HEK293 (cell line): Measurements from ENCODE around the gene CD96.

Experiments
- CTCF ChIA-PET: fragments of 350-600 bp; formaldehyde crosslinking; extraction: SDS; loops from one replicate; lab custom pipeline; 2021; ENCODE audit warnings: antibody characterized with exemption; lab: Yijun Ruan, JAX
- POLR2A ChIA-PET: fragments of 300-600 bp; formaldehyde crosslinking; extraction: SDS; loops from one replicate; lab custom pipeline; 2020; ENCODE audit warnings: antibody characterized with exemption, inconsistent platforms; lab: Yijun Ruan, JAX
- H3K27ac ChIP-seq: fragments of 200-500 bp; sonication (Bioruptor generic); 2 replicates; pipeline ENCODE4 v1.5.1; 2014; ENCODE audit warnings: low read depth, low read length, control low read depth, inconsistent platforms; ENCODE audit errors: extremely low read depth
- H3K36me3 ChIP-seq, 2 experiments: fragments of 200-500 bp in 1 of 2; sonication (Bioruptor generic) in 1 of 2; 1 replicate in 1 of 2; 2 replicates in 1 of 2; pipeline ENCODE4 v1.5.1; 2014 to 2017; ENCODE audit warnings: inconsistent platforms in 2 of 2, low read length in 2 of 2; ENCODE audit not compliant: control insufficient read depth in 2 of 2, insufficient read depth in 1 of 2
- H3K4me1 ChIP-seq: fragments of 200-500 bp; sonication (Bioruptor generic); 2 replicates; pipeline ENCODE4 v1.5.1; 2014; ENCODE audit warnings: mild to moderate bottlenecking, low read length, inconsistent platforms; ENCODE audit not compliant: control insufficient read depth, insufficient read depth
- H3K4me3 ChIP-seq: 2 replicates; pipeline ENCODE4 v1.5.1; 2011; ENCODE audit warnings: low read depth, mild to moderate bottlenecking, control low read depth, low read length, moderate library complexity
- H3K9me3 ChIP-seq: fragments of 200-500 bp; sonication (Bioruptor generic); 2 replicates; pipeline ENCODE4 v1.5.1; 2014; ENCODE audit warnings: low read depth, low read length, inconsistent platforms; ENCODE audit not compliant: control insufficient read depth, insufficient read depth
- BCL11B ChIP-seq: fragments of 450-650 bp; formaldehyde crosslinking; IDR thresholded peaks from 2 replicates; pipeline ENCODE4 v1.5.1; 2016; ENCODE audit warnings: low read depth, missing biosample characterization, missing genetic modification characterization
- HOXA7 ChIP-seq: sonication (generic); formaldehyde crosslinking; IDR thresholded peaks from 2 replicates; pipeline ENCODE4 v1.8.1; 2022; ENCODE audit warnings: missing genetic modification reagents, borderline replicate concordance
- KLF7 ChIP-seq: fragments of 450-650 bp; formaldehyde crosslinking; IDR thresholded peaks from 2 replicates; pipeline ENCODE4 v1.5.1; 2016; ENCODE audit warnings: missing biosample characterization, missing genetic modification characterization, borderline replicate concordance
- OVOL3 ChIP-seq: fragments of 450-650 bp; formaldehyde crosslinking; IDR thresholded peaks from 2 replicates; pipeline ENCODE4 v1.5.1; 2016; ENCODE audit warnings: missing biosample characterization, missing genetic modification characterization
- RBAK ChIP-seq: fragments of 450-650 bp; formaldehyde crosslinking; IDR thresholded peaks from 2 replicates; pipeline ENCODE4 v1.5.1; 2016; ENCODE audit warnings: missing biosample characterization, missing genetic modification characterization
- SCRT2 ChIP-seq: fragments of 450-650 bp; formaldehyde crosslinking; IDR thresholded peaks from 2 replicates; pipeline ENCODE4 v1.5.1; 2016; ENCODE audit warnings: missing biosample characterization, missing genetic modification characterization
- YY1 ChIP-seq: fragments of 450-650 bp; formaldehyde crosslinking; IDR thresholded peaks from 2 replicates; pipeline ENCODE4 v1.5.1; 2018; ENCODE audit warnings: missing biosample characterization, missing genetic modification characterization
- YY2 ChIP-seq: fragments of 450-650 bp; formaldehyde crosslinking; IDR thresholded peaks from 2 replicates; pipeline ENCODE4 v1.5.1; 2016; ENCODE audit warnings: missing biosample characterization, missing genetic modification characterization
- ZBTB8A ChIP-seq: fragments of 450-650 bp; formaldehyde crosslinking; IDR thresholded peaks from 2 replicates; pipeline ENCODE4 v1.5.1; 2016; ENCODE audit warnings: missing biosample characterization, missing genetic modification characterization
- ZNF114 ChIP-seq: fragments of 450-650 bp; formaldehyde crosslinking; IDR thresholded peaks from 2 replicates; pipeline ENCODE4 v1.5.0; 2017; ENCODE audit warnings: missing biosample characterization, missing genetic modification characterization
- ZNF133 ChIP-seq: fragments of 450-650 bp; formaldehyde crosslinking; IDR thresholded peaks from 2 replicates; pipeline ENCODE4 v1.5.1; 2016; ENCODE audit warnings: missing biosample characterization, missing genetic modification characterization
- ZNF18 ChIP-seq: fragments of 450-650 bp; formaldehyde crosslinking; IDR thresholded peaks from 2 replicates; pipeline ENCODE4 v1.5.1; 2016; ENCODE audit warnings: missing biosample characterization, missing genetic modification characterization
- ZNF221 ChIP-seq: fragments of 450-650 bp; formaldehyde crosslinking; IDR thresholded peaks from 2 replicates; pipeline ENCODE4 v1.5.1; 2017; ENCODE audit warnings: missing biosample characterization, missing genetic modification characterization, borderline replicate concordance
- ZNF23 ChIP-seq: fragments of 450-650 bp; formaldehyde crosslinking; IDR thresholded peaks from 2 replicates; pipeline ENCODE4 v1.5.1; 2016; ENCODE audit warnings: missing biosample characterization, missing genetic modification characterization, borderline replicate concordance
- ZNF366 ChIP-seq: fragments of 450-650 bp; formaldehyde crosslinking; conservative IDR thresholded peaks from 2 replicates; pipeline ENCODE4 v1.5.1; 2016; ENCODE audit warnings: missing biosample characterization, missing genetic modification characterization
- ZNF548 ChIP-seq: fragments of 450-650 bp; formaldehyde crosslinking; IDR thresholded peaks from 2 replicates; pipeline ENCODE4 v1.5.1; 2016; ENCODE audit warnings: missing biosample characterization, missing genetic modification characterization
- ZNF558 ChIP-seq: fragments of 450-650 bp; formaldehyde crosslinking; IDR thresholded peaks from 2 replicates; pipeline ENCODE4 v1.5.1; 2016; ENCODE audit warnings: missing biosample characterization, missing genetic modification characterization
- ZNF624 ChIP-seq: fragments of 450-650 bp; formaldehyde crosslinking; IDR thresholded peaks from 2 replicates; pipeline ENCODE4 v1.5.1; 2017; ENCODE audit warnings: missing biosample characterization, missing genetic modification characterization
- ZNF645 ChIP-seq: fragments of 450-650 bp; formaldehyde crosslinking; IDR thresholded peaks from 2 replicates; pipeline ENCODE4; 2016; ENCODE audit warnings: missing biosample characterization, missing genetic modification characterization
- ZNF660 ChIP-seq: fragments of 450-650 bp; IDR thresholded peaks from 2 replicates; pipeline ENCODE4 v1.5.1; 2018; ENCODE audit warnings: missing biosample characterization, mild to moderate bottlenecking, missing genetic modification characterization
- ZNF704 ChIP-seq: fragments of 450-650 bp; formaldehyde crosslinking; IDR thresholded peaks from 2 replicates; pipeline ENCODE4 v1.5.1; 2016; ENCODE audit warnings: missing biosample characterization, missing genetic modification characterization
- TF ChIP-seq, protein P1 (sequence below): IDR thresholded peaks from 2 replicates; pipeline ENCODE4 v1.6.1; 2011; ENCODE audit warnings: mild to moderate bottlenecking, low read depth, low read length, borderline replicate concordance
- TF ChIP-seq, protein P2 (sequence below): fragments of 450-650 bp; formaldehyde crosslinking; IDR thresholded peaks from 2 replicates; pipeline ENCODE4 v1.5.1; 2017; ENCODE audit warnings: missing biosample characterization, missing genetic modification characterization
- TF ChIP-seq, protein P3 (sequence below): fragments of 450-650 bp; formaldehyde crosslinking; IDR thresholded peaks from 2 replicates; pipeline ENCODE4 v1.5.1; 2016; ENCODE audit warnings: missing biosample characterization, missing genetic modification characterization

The CD96 gene

GRCh38 chr3:111566844-111567243 lies 24.8 kb downstream of the CD96 start:
- H3K4me1 ChIP-seq = no peaks in the 10 kb centered on the region
- H3K27ac ChIP-seq = no peak overlapping the region
- POLR2A ChIA-PET = no interaction called here
- TF ChIP-seq, protein P1, sequence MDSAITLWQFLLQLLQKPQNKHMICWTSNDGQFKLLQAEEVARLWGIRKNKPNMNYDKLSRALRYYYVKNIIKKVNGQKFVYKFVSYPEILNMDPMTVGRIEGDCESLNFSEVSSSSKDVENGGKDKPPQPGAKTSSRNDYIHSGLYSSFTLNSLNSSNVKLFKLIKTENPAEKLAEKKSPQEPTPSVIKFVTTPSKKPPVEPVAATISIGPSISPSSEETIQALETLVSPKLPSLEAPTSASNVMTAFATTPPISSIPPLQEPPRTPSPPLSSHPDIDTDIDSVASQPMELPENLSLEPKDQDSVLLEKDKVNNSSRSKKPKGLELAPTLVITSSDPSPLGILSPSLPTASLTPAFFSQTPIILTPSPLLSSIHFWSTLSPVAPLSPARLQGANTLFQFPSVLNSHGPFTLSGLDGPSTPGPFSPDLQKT = no peak
- TF ChIP-seq ZNF660 (tag by site-specific recombination) = no peak
- no peak for TF ChIP-seq KLF7 (tag by site-specific recombination)
- no peak for TF ChIP-seq BCL11B (tag by site-specific recombination)
- TF ChIP-seq RBAK = no peak
- no peak for TF ChIP-seq ZNF704
- TF ChIP-seq ZNF558 (tag by site-specific recombination) = no peak
- TF ChIP-seq OVOL3 (tag by site-specific recombination) = no peak
- no peak for TF ChIP-seq HOXA7
- no peak for TF ChIP-seq ZNF645 (tag by site-specific recombination)
- no peak for TF ChIP-seq YY1 (tag by site-specific recombination)
- TF ChIP-seq ZBTB8A (tag by site-specific recombination) = no peak
- TF ChIP-seq YY2 (tag by site-specific recombination) = no peak
- no peak for TF ChIP-seq ZNF133 (tag by site-specific recombination)
- no peak for TF ChIP-seq SCRT2 (tag by site-specific recombination)
- TF ChIP-seq, all 188 proteins: peak for 0
- Histone ChIP-seq H3K36me3 (no peaks in the 10 kb centered on the region), H3K9me3 (no peaks in the 10 kb centered on the region), H3K4me3 (no peak overlapping the region)
- CTCF ChIA-PET = interaction anchor here (0.5 kb wide), 1 partner anchor 236 kb away, joined by 3 read pairs; no protein-coding TSS in a partner anchor

GRCh38 chr3:111568355-111568754 lies 26.4 kb downstream of the CD96 start:
- no peaks in the 10 kb centered on the region for H3K36me3 ChIP-seq
- no peak overlapping the region for H3K4me3 ChIP-seq
- TF ChIP-seq SCRT2 (tag by site-specific recombination) (no peak), ZNF366 (tag by site-specific recombination) (no peak), ZNF548 (no peak), ZNF18 (no peak), ZNF221 (no peak), ZNF624 (tag by site-specific recombination) (no peak), ZNF114 (no peak), ZNF23 (no peak), HOXA7 (no peak)
- TF ChIP-seq, protein P2, sequence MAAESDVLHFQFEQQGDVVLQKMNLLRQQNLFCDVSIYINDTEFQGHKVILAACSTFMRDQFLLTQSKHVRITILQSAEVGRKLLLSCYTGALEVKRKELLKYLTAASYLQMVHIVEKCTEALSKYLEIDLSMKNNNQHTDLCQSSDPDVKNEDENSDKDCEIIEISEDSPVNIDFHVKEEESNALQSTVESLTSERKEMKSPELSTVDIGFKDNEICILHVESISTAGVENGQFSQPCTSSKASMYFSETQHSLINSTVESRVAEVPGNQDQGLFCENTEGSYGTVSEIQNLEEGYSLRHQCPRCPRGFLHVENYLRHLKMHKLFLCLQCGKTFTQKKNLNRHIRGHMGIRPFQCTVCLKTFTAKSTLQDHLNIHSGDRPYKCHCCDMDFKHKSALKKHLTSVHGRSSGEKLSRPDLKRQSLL (tag by site-specific recombination) = no peak
- TF ChIP-seq, protein P3, sequence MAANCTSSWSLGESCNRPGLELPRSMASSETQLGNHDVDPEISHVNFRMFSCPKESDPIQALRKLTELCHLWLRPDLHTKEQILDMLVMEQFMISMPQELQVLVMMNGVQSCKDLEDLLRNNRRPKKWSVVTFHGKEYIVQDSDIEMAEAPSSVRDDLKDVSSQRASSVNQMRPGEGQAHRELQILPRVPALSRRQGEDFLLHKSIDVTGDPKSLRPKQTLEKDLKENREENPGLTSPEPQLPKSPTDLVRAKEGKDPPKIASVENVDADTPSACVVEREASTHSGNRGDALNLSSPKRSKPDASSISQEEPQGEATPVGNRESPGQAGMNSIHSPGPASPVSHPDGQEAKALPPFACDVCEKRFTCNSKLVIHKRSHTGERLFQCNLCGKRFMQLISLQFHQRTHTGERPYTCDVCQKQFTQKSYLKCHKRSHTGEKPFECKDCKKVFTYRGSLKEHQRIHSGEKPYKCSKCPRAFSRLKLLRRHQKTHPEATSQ = no peak
- TF ChIP-seq, all 188 proteins: peak for 0
- ChIA-PET POLR2A (no interaction called here), CTCF (no interaction called here)
- Histone ChIP-seq H3K4me1 (no peaks in the 10 kb centered on the region), H3K27ac (no peak overlapping the region), H3K9me3 (no peaks in the 10 kb centered on the region)
